ENCODE data around the gene VEZT.

VEZT gene

GRCh38 chr12:95198914-95199313, 18.7 kb upstream of the VEZT start:
- Histone ChIP-seq H3K4me2 (ENCODE audit: low read length) (no peak overlapping the region), H3K4me3 (ENCODE audit: low read depth, low read length) (no peak overlapping the region), H3K79me1 (ENCODE audit: low read length) (peaks cover 5% of the 10 kb centered on the region), H4K8ac (ENCODE audit: low read depth, low read length) (no peak overlapping the region), H3K18ac (ENCODE audit: low read length) (no peak overlapping the region), H2BK120ac (ENCODE audit: insufficient read depth, low read length, poor library complexity) (no peak overlapping the region), H3K4me1 (ENCODE audit: control insufficient read depth in 1 of 2, insufficient read depth in 2 of 2, low read length in 2 of 2) (peaks cover under 1 to 6% of the 10 kb centered on the region in 2 experiments), H3K14ac (ENCODE audit: low read length) (no peak overlapping the region), H3K79me2 (ENCODE audit: control insufficient read depth, insufficient read depth, low read length, poor library complexity) (no peaks in the 10 kb centered on the region), H2AK5ac (ENCODE audit: low read length) (no peak overlapping the region), H3K9ac (ENCODE audit: low read length) (no peak overlapping the region), H4K91ac (ENCODE audit: low read depth, low read length) (no peak overlapping the region), H4K12ac (ENCODE audit: low read depth, low read length) (no peak overlapping the region), H3K36me3 (ENCODE audit: control insufficient read depth in 1 of 2, insufficient read depth in 2 of 2, low read length in 2 of 2) (no peaks in the 10 kb centered on the region), H2BK5ac (ENCODE audit: low read depth, low read length, poor library complexity) (no peak overlapping the region), H2AFZ (ENCODE audit: insufficient read depth, low read length, poor library complexity) (no peak overlapping the region), H2BK12ac (ENCODE audit: low read length) (no peak overlapping the region), H3K27ac (ENCODE audit: low read depth, low read length) (no peak overlapping the region), H3K27me3 (ENCODE audit: insufficient read depth, low read length) (no peaks in the 10 kb centered on the region), H3K23ac (ENCODE audit: low read length) (no peak overlapping the region), H3K9me3 (ENCODE audit: insufficient read depth, low read depth, low read length) (no peaks in the 10 kb centered on the region), H3K4ac (ENCODE audit: low read depth, low read length) (peak overlapping the region; percentile 49)
- WGBS (ENCODE audit: extremely low coverage, insufficient coverage, insufficient read length): no CpG with 5 or more reads among the region's 4 CpGs
- no peak for DNase-seq

DNA sequence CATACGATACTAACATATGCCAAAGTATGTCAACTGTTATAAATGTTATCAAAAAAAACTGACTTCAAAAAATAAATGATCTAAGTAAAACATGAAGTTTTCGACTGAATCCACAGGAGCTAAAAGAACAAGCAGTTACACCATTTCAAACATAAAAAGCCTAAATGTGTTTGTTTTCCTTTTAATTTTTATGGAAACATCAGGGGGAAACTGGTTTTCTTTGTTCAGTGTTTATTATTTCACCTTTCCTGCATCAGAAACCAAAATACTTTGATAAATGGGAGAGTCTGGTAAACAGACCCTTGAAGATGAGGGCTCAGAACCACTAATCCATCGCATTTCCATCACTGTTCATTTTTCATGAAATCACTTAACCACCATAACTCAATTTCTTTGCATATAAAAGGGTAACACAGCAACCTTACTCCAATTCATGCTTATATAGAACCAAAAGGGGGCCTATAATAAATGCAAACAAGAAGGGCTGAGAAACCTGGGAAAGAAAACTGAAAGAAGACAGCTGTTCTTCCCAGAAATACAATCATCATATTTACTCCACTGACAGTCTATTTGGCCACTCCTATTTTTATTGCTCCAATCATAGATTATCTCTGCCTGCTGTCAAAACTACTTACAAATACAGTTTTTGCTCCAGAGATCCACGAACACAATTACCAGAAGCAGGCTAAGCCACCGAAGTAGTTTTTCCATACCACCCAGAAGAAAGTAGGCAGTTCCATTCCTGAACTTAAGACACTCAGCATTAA, 17.3 kb upstream of the VEZT start:
- no peak overlapping the region for H2BK12ac ChIP-seq (ENCODE audit: low read length)
- DNase-seq: no peak
- H3K4me2 ChIP-seq (ENCODE audit: low read length): no peak overlapping the region

DNA sequence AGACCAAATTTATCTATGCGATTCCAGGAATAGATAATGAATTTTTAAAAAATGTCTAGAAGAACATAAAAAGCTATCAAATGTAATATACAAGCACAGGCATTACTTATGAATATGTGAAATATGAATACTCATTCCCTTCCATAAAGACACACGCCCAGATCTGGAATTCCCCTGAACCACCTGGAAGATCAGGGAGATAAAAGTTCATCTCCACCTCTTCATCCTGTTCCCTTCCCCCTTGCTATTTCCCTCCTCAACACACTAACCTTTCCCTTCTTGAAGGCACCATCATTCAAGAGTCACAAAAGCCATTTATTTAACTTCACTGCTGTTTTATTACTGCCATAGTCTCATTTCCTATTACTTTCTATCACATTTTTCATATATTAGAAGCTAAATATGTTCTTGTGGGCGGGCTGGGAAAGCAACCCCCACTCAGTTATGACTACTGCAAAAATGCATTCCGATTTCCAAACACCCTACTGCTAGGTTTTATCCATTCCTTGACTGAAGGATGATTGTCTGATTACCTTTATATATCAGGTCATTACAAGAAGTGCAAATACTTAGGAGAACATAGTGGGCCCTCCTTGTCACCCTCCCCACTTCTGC, 16.4 kb upstream of the VEZT start:
- no peak overlapping the region for H3K18ac ChIP-seq (ENCODE audit: low read length)
- H3K27me3 ChIP-seq (ENCODE audit: insufficient read depth, low read length): no peaks in the 10 kb centered on the region
- no peak overlapping the region for H3K9ac ChIP-seq (ENCODE audit: low read length)
- no peak overlapping the region for H4K8ac ChIP-seq (ENCODE audit: low read depth, low read length)
- no peak overlapping the region for H3K4me3 ChIP-seq (ENCODE audit: low read depth, low read length)
- no peak overlapping the region for H2AK5ac ChIP-seq (ENCODE audit: low read length)
- H3K9me3 ChIP-seq (ENCODE audit: insufficient read depth, low read depth, low read length): no peaks in the 10 kb centered on the region
- peak; percentile 72 to 87 for DNase-seq
- no peak overlapping the region for H2AFZ ChIP-seq (ENCODE audit: insufficient read depth, low read length, poor library complexity)
- no peak overlapping the region for H3K27ac ChIP-seq (ENCODE audit: low read depth, low read length)
- no peak overlapping the region for H3K4ac ChIP-seq (ENCODE audit: low read depth, low read length)
- no peak overlapping the region for H4K91ac ChIP-seq (ENCODE audit: low read depth, low read length)
- no peak overlapping the region for H3K14ac ChIP-seq (ENCODE audit: low read length)
- peaks cover 13 to 22% of the 10 kb centered on the region in 2 experiments for H3K4me1 ChIP-seq (ENCODE audit: control insufficient read depth in 1 of 2, insufficient read depth in 2 of 2, low read length in 2 of 2)
- H2BK120ac ChIP-seq (ENCODE audit: insufficient read depth, low read length, poor library complexity): no peak overlapping the region
- no peak overlapping the region for H4K12ac ChIP-seq (ENCODE audit: low read depth, low read length)
- no peaks in the 10 kb centered on the region for H3K36me3 ChIP-seq (ENCODE audit: control insufficient read depth in 1 of 2, insufficient read depth in 2 of 2, low read length in 2 of 2)
- H3K23ac ChIP-seq (ENCODE audit: low read length): no peak overlapping the region
- H2BK5ac ChIP-seq (ENCODE audit: low read depth, low read length, poor library complexity): no peak overlapping the region
- H3K79me2 ChIP-seq (ENCODE audit: control insufficient read depth, insufficient read depth, low read length, poor library complexity): peaks cover 8% of the 10 kb centered on the region
- no CpG with 5 or more reads among the region's 4 CpGs for WGBS (ENCODE audit: extremely low coverage, insufficient coverage, insufficient read length)
- H3K79me1 ChIP-seq (ENCODE audit: low read length): peaks cover 23% of the 10 kb centered on the region
- H2BK12ac ChIP-seq (ENCODE audit: low read length): no peak overlapping the region
- H3K4me2 ChIP-seq (ENCODE audit: low read length): no peak overlapping the region

More for the DNA sequence above, 17.3 kb upstream of the VEZT start:
- H3K9ac ChIP-seq (ENCODE audit: low read length): no peak overlapping the region
- H4K12ac ChIP-seq (ENCODE audit: low read depth, low read length): no peak overlapping the region
- H3K4me3 ChIP-seq (ENCODE audit: low read depth, low read length): no peak overlapping the region
- no peak overlapping the region for H3K14ac ChIP-seq (ENCODE audit: low read length)
- no peak overlapping the region for H4K91ac ChIP-seq (ENCODE audit: low read depth, low read length)
- no peak overlapping the region for H2AFZ ChIP-seq (ENCODE audit: insufficient read depth, low read length, poor library complexity)
- no peak overlapping the region for H4K8ac ChIP-seq (ENCODE audit: low read depth, low read length)
- H3K27ac ChIP-seq (ENCODE audit: low read depth, low read length): no peak overlapping the region
- no peak overlapping the region for H3K23ac ChIP-seq (ENCODE audit: low read length)
- no peaks in the 10 kb centered on the region for H3K36me3 ChIP-seq (ENCODE audit: control insufficient read depth in 1 of 2, insufficient read depth in 2 of 2, low read length in 2 of 2)
- peaks cover 11 to 16% of the 10 kb centered on the region in 2 experiments for H3K4me1 ChIP-seq (ENCODE audit: control insufficient read depth in 1 of 2, insufficient read depth in 2 of 2, low read length in 2 of 2)
- H3K79me1 ChIP-seq (ENCODE audit: low read length): peaks cover 17% of the 10 kb centered on the region
- H2BK5ac ChIP-seq (ENCODE audit: low read depth, low read length, poor library complexity): no peak overlapping the region
- no peaks in the 10 kb centered on the region for H3K27me3 ChIP-seq (ENCODE audit: insufficient read depth, low read length)
- no peak overlapping the region for H2AK5ac ChIP-seq (ENCODE audit: low read length)
- H3K9me3 ChIP-seq (ENCODE audit: insufficient read depth, low read depth, low read length): no peaks in the 10 kb centered on the region
- H3K18ac ChIP-seq (ENCODE audit: low read length): no peak overlapping the region
- peaks cover 5% of the 10 kb centered on the region for H3K79me2 ChIP-seq (ENCODE audit: control insufficient read depth, insufficient read depth, low read length, poor library complexity)
- no peak overlapping the region for H2BK120ac ChIP-seq (ENCODE audit: insufficient read depth, low read length, poor library complexity)
- no CpG with 5 or more reads among the region's 5 CpGs for WGBS (ENCODE audit: extremely low coverage, insufficient coverage, insufficient read length)
- no peak overlapping the region for H3K4ac ChIP-seq (ENCODE audit: low read depth, low read length)

GRCh38 chr12:95202691-95203486, 14.7 kb upstream of the VEZT start:
- peak overlapping the region; percentile 71 for H3K4ac ChIP-seq (ENCODE audit: low read depth, low read length)
- no peak overlapping the region for H2BK5ac ChIP-seq (ENCODE audit: low read depth, low read length, poor library complexity)
- H2BK120ac ChIP-seq (ENCODE audit: insufficient read depth, low read length, poor library complexity): no peak overlapping the region
- H3K79me1 ChIP-seq (ENCODE audit: low read length): peaks cover 25% of the 10 kb centered on the region
- peaks cover 13 to 22% of the 10 kb centered on the region in 2 experiments for H3K4me1 ChIP-seq (ENCODE audit: control insufficient read depth in 1 of 2, insufficient read depth in 2 of 2, low read length in 2 of 2)
- no peak overlapping the region for H4K91ac ChIP-seq (ENCODE audit: low read depth, low read length)
- no peaks in the 10 kb centered on the region for H3K27me3 ChIP-seq (ENCODE audit: insufficient read depth, low read length)
- H3K4me2 ChIP-seq (ENCODE audit: low read length): no peak overlapping the region
- no peak overlapping the region for H3K4me3 ChIP-seq (ENCODE audit: low read depth, low read length)
- H3K23ac ChIP-seq (ENCODE audit: low read length): no peak overlapping the region
- no peak overlapping the region for H2BK12ac ChIP-seq (ENCODE audit: low read length)
- peaks cover 8% of the 10 kb centered on the region for H3K79me2 ChIP-seq (ENCODE audit: control insufficient read depth, insufficient read depth, low read length, poor library complexity)
- no peak overlapping the region for H3K9ac ChIP-seq (ENCODE audit: low read length)
- no peak for DNase-seq
- no peak overlapping the region for H2AFZ ChIP-seq (ENCODE audit: insufficient read depth, low read length, poor library complexity)
- H3K14ac ChIP-seq (ENCODE audit: low read length): no peak overlapping the region
- 100% methylated on average over 1 of the region's 3 CpGs for WGBS (ENCODE audit: extremely low coverage, insufficient coverage, insufficient read length)
- no peak overlapping the region for H4K8ac ChIP-seq (ENCODE audit: low read depth, low read length)
- no peak overlapping the region for H4K12ac ChIP-seq (ENCODE audit: low read depth, low read length)
- no peak overlapping the region for H3K18ac ChIP-seq (ENCODE audit: low read length)
- H3K27ac ChIP-seq (ENCODE audit: low read depth, low read length): peak overlapping the region; percentile 67
- H3K36me3 ChIP-seq (ENCODE audit: control insufficient read depth in 1 of 2, insufficient read depth in 2 of 2, low read length in 2 of 2): peaks cover 1 to 6% of the 10 kb centered on the region in 2 experiments
- no peak overlapping the region for H2AK5ac ChIP-seq (ENCODE audit: low read length)
- no peaks in the 10 kb centered on the region for H3K9me3 ChIP-seq (ENCODE audit: insufficient read depth, low read depth, low read length)
